WTC11 (cell line): ENCODE results near the gene IRF2BP2. TPM values are rescaled to one million over a fixed set of nuclear protein-coding genes. Genes with fewer than 3 reads are reported as not detected.

ENCODE experiments used
- ATAC-seq: fragments of 200-7000 bp; cut with Tn5 transposase; 2 replicates; pipeline ENCODE4 v1.10.0; 2021; ENCODE audit warnings: mild to moderate bottlenecking, moderate library complexity
- CTCF ChIA-PET: fragments of 300-600 bp; sonication (Branson Sonifier 250); formaldehyde crosslinking; loops from one replicate; lab custom pipeline; 2021; ENCODE audit warnings: antibody characterized with exemption; lab: Charles Lee
- POLR2A ChIA-PET: fragments of 350-600 bp; sonication (Branson Sonifier 250); formaldehyde crosslinking; loops from one replicate; lab custom pipeline; 2021; ENCODE audit warnings: antibody characterized with exemption; lab: Charles Lee
- DNase-seq: peaks from one replicate; pipeline ENCODE4 v3.0.0; 2021; ENCODE audit warnings: low spot score
- H3K27ac Mint-ChIP-seq: 2 replicates; pipeline ENCODE4 v1.8.0; 2021; ENCODE audit warnings: mixed read lengths
- H3K27me3 Mint-ChIP-seq: 2 replicates; pipeline ENCODE4 v1.8.0; 2021; ENCODE audit warnings: low read depth, mild to moderate bottlenecking, moderate library complexity, mixed read lengths
- H3K36me3 Mint-ChIP-seq: 2 replicates; pipeline ENCODE4 v1.8.0; 2021; ENCODE audit warnings: mixed read lengths
- H3K4me1 Mint-ChIP-seq: 2 replicates; pipeline ENCODE4 v1.8.0; 2022; ENCODE audit warnings: mixed read lengths
- H3K4me3 Mint-ChIP-seq: 2 replicates; pipeline ENCODE4 v1.8.0; 2021; ENCODE audit warnings: mild to moderate bottlenecking, moderate library complexity, mixed read lengths
- H3K9me3 Mint-ChIP-seq: 2 replicates; pipeline ENCODE4 v1.8.0; 2021; ENCODE audit warnings: mixed read lengths
- AFF4 ChIP-seq: sonication (generic); formaldehyde crosslinking; IDR thresholded peaks from 2 replicates; pipeline ENCODE4 v1.8.1; 2023; ENCODE audit warnings: mild to moderate bottlenecking, missing genetic modification reagents, borderline replicate concordance
- ARID4B ChIP-seq: sonication (generic); formaldehyde crosslinking; IDR thresholded peaks from 2 replicates; pipeline ENCODE4 v1.8.0; 2023; ENCODE audit warnings: missing genetic modification reagents, mild to moderate bottlenecking, borderline replicate concordance
- CREM ChIP-seq: sonication (generic); formaldehyde crosslinking; IDR thresholded peaks from 2 replicates; pipeline ENCODE4 v1.8.1; 2022; ENCODE audit warnings: mild to moderate bottlenecking, missing genetic modification reagents, moderate library complexity
- EMX1 ChIP-seq: fragments of 250-450 bp; sonication (Bioruptor Pico); IDR thresholded peaks from 2 replicates; pipeline ENCODE4 v1.8.0; 2021; ENCODE audit warnings: mild to moderate bottlenecking
- IRF2 ChIP-seq: sonication (generic); formaldehyde crosslinking; IDR thresholded peaks from 2 replicates; pipeline ENCODE4 v1.8.0; 2022; ENCODE audit warnings: low read depth, missing genetic modification reagents, borderline replicate concordance
- OVOL2 ChIP-seq: fragments of 250-450 bp; sonication (Bioruptor Pico); IDR thresholded peaks from 2 replicates; pipeline ENCODE4 v1.9.0; 2021; ENCODE audit warnings: mild to moderate bottlenecking, borderline replicate concordance
- RELA ChIP-seq: sonication (generic); formaldehyde crosslinking; IDR thresholded peaks from 2 replicates; pipeline ENCODE4 v1.8.1; 2022; ENCODE audit warnings: missing genetic modification reagents, mild to moderate bottlenecking, borderline replicate concordance
- TEAD4 ChIP-seq: sonication (generic); formaldehyde crosslinking; IDR thresholded peaks from 2 replicates; pipeline ENCODE4 v1.8.0; 2022; ENCODE audit warnings: mild to moderate bottlenecking, missing genetic modification reagents
- ZNF281 ChIP-seq: sonication (generic); formaldehyde crosslinking; IDR thresholded peaks from 2 replicates; pipeline ENCODE4 v1.8.0; 2023; ENCODE audit warnings: mild to moderate bottlenecking, missing genetic modification reagents
- ZNF671 ChIP-seq: fragments of 250-450 bp; sonication (Bioruptor Pico); IDR thresholded peaks from 2 replicates; pipeline ENCODE4 v1.8.0; 2021; ENCODE audit warnings: mild to moderate bottlenecking
- total RNA-seq: library from RNA; stranded (reverse); gene quantifications from 3 replicates; pipeline ENCODE4 v1.2.3, GENCODE V29; 2021
- TF ChIP-seq, protein P1 (sequence below): sonication (generic); formaldehyde crosslinking; conservative IDR thresholded peaks from 2 replicates; pipeline ENCODE4 v1.8.1; 2022; ENCODE audit warnings: mild to moderate bottlenecking, missing genetic modification reagents
- TF ChIP-seq, protein P2 (sequence below): sonication (generic); formaldehyde crosslinking; IDR thresholded peaks from 2 replicates; pipeline ENCODE4 v1.8.1; 2022; ENCODE audit warnings: missing genetic modification reagents, borderline replicate concordance
- TF ChIP-seq, protein P3 (sequence below): fragments of 250-450 bp; sonication (Bioruptor Pico); IDR thresholded peaks from 2 replicates; pipeline ENCODE4 v1.9.0; 2021; ENCODE audit warnings: mild to moderate bottlenecking
- TF ChIP-seq, protein P4 (sequence below): sonication (generic); formaldehyde crosslinking; IDR thresholded peaks from 2 replicates; pipeline ENCODE4 v1.8.1; 2023; ENCODE audit warnings: mild to moderate bottlenecking, missing genetic modification reagents
- TF ChIP-seq, protein P5 (sequence below): fragments of 250-450 bp; sonication (Bioruptor Pico); IDR thresholded peaks from 2 replicates; pipeline ENCODE4 v1.9.0; 2021; ENCODE audit warnings: mild to moderate bottlenecking, borderline replicate concordance

The IRF2BP2 gene
- total RNA-seq, 1 experiment from 2014 or later: 70.9 TPM

DNA sequence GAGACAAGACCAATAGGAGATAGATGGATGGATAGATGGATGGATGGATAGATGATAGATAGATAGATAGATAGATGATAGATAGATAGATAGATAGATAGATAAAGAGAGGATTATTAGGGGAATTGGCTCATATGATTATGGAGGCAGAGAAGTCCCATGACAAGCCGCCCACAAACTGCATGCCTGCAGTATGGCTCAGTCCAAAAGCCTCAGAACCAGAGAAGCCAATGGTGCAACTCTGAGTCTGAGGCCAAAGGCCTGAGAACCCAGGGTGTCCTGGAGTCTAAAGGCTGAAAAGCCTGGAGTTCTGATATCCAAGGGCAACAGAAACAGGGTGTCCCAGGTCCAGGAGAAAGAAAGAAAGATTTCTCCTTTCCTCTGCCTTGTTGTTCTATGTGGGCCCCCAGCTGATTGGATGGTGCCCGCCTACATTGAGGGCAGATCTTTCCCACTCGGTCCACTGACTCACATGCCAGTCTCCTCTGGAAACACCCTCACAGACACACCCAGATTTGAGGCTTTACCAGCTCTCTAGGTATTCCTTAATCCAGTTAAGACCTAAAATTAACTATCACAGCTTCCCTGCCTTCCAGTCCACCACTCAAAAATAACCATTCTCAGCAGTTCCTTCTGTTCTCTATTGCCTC lies 39.6 kb upstream of the IRF2BP2 start (continued):
- TF ChIP-seq, protein P1, sequence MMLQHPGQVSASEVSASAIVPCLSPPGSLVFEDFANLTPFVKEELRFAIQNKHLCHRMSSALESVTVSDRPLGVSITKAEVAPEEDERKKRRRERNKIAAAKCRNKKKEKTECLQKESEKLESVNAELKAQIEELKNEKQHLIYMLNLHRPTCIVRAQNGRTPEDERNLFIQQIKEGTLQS (CRISPR knock-in tag): no peak
- TF ChIP-seq EMX1 (CRISPR knock-in tag): no peak
- TF ChIP-seq, protein P2, sequence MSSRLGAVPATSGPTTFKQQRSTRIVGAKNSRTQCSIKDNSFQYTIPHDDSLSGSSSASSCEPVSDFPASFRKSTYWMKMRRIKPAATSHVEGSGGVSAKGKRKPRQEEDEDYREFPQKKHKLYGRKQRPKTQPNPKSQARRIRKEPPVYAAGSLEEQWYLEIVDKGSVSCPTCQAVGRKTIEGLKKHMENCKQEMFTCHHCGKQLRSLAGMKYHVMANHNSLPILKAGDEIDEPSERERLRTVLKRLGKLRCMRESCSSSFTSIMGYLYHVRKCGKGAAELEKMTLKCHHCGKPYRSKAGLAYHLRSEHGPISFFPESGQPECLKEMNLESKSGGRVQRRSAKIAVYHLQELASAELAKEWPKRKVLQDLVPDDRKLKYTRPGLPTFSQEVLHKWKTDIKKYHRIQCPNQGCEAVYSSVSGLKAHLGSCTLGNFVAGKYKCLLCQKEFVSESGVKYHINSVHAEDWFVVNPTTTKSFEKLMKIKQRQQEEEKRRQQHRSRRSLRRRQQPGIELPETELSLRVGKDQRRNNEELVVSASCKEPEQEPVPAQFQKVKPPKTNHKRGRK (CRISPR knock-in tag): no peak
- TF ChIP-seq, protein P3, sequence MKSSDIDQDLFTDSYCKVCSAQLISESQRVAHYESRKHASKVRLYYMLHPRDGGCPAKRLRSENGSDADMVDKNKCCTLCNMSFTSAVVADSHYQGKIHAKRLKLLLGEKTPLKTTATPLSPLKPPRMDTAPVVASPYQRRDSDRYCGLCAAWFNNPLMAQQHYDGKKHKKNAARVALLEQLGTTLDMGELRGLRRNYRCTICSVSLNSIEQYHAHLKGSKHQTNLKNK (CRISPR knock-in tag): no peak
- TF ChIP-seq CREM: no peak
- TF ChIP-seq, protein P4, sequence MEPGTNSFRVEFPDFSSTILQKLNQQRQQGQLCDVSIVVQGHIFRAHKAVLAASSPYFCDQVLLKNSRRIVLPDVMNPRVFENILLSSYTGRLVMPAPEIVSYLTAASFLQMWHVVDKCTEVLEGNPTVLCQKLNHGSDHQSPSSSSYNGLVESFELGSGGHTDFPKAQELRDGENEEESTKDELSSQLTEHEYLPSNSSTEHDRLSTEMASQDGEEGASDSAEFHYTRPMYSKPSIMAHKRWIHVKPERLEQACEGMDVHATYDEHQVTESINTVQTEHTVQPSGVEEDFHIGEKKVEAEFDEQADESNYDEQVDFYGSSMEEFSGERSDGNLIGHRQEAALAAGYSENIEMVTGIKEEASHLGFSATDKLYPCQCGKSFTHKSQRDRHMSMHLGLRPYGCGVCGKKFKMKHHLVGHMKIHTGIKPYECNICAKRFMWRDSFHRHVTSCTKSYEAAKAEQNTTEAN: no peak

GRCh38 chr1:234647758-234648157 lies 37.8 kb upstream of the IRF2BP2 start:
- ATAC-seq (no peak), DNase-seq (no peak)
- Mint-ChIP-seq H3K27me3 (no peaks in the 10 kb centered on the region), H3K36me3 (peaks cover 4% of the 10 kb centered on the region; the same call in 1 of the 2 replicates), H3K4me1 (no peaks in the 10 kb centered on the region), H3K4me3 (no peak overlapping the region), H3K9me3 (peaks cover 18% of the 10 kb centered on the region), H3K27ac (no peak overlapping the region)
- CTCF ChIA-PET: no interaction called here
- POLR2A ChIA-PET: no interaction called here
- TF ChIP-seq, protein P1 (CRISPR knock-in tag): no peak
- TF ChIP-seq IRF2 (CRISPR knock-in tag) (no peak), OVOL2 (CRISPR knock-in tag) (no peak), RELA (CRISPR knock-in tag) (no peak), ZNF281 (CRISPR knock-in tag) (no peak), ARID4B (CRISPR knock-in tag) (no peak), ZNF671 (CRISPR knock-in tag) (no peak), TEAD4 (no peak), AFF4 (no peak)
- TF ChIP-seq, protein P5, sequence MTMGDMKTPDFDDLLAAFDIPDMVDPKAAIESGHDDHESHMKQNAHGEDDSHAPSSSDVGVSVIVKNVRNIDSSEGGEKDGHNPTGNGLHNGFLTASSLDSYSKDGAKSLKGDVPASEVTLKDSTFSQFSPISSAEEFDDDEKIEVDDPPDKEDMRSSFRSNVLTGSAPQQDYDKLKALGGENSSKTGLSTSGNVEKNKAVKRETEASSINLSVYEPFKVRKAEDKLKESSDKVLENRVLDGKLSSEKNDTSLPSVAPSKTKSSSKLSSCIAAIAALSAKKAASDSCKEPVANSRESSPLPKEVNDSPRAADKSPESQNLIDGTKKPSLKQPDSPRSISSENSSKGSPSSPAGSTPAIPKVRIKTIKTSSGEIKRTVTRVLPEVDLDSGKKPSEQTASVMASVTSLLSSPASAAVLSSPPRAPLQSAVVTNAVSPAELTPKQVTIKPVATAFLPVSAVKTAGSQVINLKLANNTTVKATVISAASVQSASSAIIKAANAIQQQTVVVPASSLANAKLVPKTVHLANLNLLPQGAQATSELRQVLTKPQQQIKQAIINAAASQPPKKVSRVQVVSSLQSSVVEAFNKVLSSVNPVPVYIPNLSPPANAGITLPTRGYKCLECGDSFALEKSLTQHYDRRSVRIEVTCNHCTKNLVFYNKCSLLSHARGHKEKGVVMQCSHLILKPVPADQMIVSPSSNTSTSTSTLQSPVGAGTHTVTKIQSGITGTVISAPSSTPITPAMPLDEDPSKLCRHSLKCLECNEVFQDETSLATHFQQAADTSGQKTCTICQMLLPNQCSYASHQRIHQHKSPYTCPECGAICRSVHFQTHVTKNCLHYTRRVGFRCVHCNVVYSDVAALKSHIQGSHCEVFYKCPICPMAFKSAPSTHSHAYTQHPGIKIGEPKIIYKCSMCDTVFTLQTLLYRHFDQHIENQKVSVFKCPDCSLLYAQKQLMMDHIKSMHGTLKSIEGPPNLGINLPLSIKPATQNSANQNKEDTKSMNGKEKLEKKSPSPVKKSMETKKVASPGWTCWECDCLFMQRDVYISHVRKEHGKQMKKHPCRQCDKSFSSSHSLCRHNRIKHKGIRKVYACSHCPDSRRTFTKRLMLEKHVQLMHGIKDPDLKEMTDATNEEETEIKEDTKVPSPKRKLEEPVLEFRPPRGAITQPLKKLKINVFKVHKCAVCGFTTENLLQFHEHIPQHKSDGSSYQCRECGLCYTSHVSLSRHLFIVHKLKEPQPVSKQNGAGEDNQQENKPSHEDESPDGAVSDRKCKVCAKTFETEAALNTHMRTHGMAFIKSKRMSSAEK (CRISPR knock-in tag): no peak
